GM19240 (cell line): Measurements from ENCODE around the gene PDE7B.
"Not testable (repeated sequence)": the region's sequence is repeated elsewhere in the genome, so short reads cannot be mapped to it uniquely, and the experiment has no call there.

Source experiments
- DNase-seq: peaks from one replicate; pipeline ENCODE4 v3.0.0; 2011; ENCODE audit warnings: low spot score; ENCODE audit not compliant: insufficient read length

PDE7B gene

GRCh38 chr6:135842618-135843392 lies 8.7 kb upstream of the PDE7B start:
- DNase-seq, result no peak

GRCh38 chr6:135850882-135851281 lies 619 bp upstream of the PDE7B start:
- no peak for DNase-seq

GRCh38 chr6:135852746-135853145 lies 1.2 kb downstream of the PDE7B start:
- DNase-seq, result no peak

- no peak for DNase-seq
Observed at GRCh38 chr6:135853227-135853626, 1.7 kb downstream of the PDE7B start.

- DNase-seq, result no peak
Observed at GRCh38 chr6:135853986-135854385, 2.5 kb downstream of the PDE7B start.

- no peak for DNase-seq
Observed at GRCh38 chr6:135854799-135855198, 3.3 kb downstream of the PDE7B start.

- no peak for DNase-seq
Observed at GRCh38 chr6:135858931-135859330, 7.4 kb downstream of the PDE7B start.

GRCh38 chr6:135860361-135860760 lies 8.9 kb downstream of the PDE7B start:
- no peak for DNase-seq

- DNase-seq, result no peak
Observed at GRCh38 chr6:135861189-135861588, 9.7 kb downstream of the PDE7B start.

- DNase-seq, result not testable (repeated sequence)
Observed at GRCh38 chr6:135864929-135865328, 13.4 kb downstream of the PDE7B start.

GRCh38 chr6:135866445-135867123 lies 15.1 kb downstream of the PDE7B start:
- no peak for DNase-seq

- no peak for DNase-seq
Observed at GRCh38 chr6:135867332-135867731, 15.8 kb downstream of the PDE7B start.

GRCh38 chr6:135869857-135870256 lies 18.4 kb downstream of the PDE7B start:
- DNase-seq, result no peak

- DNase-seq, result no peak
Observed at GRCh38 chr6:135870722-135871121, 19.2 kb downstream of the PDE7B start.

- DNase-seq, result no peak
Observed at GRCh38 chr6:135871296-135871695, 19.8 kb downstream of the PDE7B start.

- no peak for DNase-seq
Observed at GRCh38 chr6:135871878-135872277, 20.4 kb downstream of the PDE7B start.

- no peak for DNase-seq
Observed at GRCh38 chr6:135875446-135875845, 23.9 kb downstream of the PDE7B start.

- no peak for DNase-seq
Observed at GRCh38 chr6:135876058-135876457, 24.6 kb downstream of the PDE7B start.

- no peak for DNase-seq
Observed at GRCh38 chr6:135877666-135878065, 26.2 kb downstream of the PDE7B start.

GRCh38 chr6:135880066-135880972 lies 28.8 kb downstream of the PDE7B start:
- DNase-seq, result peak; percentile 31

GRCh38 chr6:135883045-135883444 lies 31.5 kb downstream of the PDE7B start:
- DNase-seq, result no peak

GRCh38 chr6:135883536-135883935 lies 32.0 kb downstream of the PDE7B start:
- DNase-seq, result no peak
